Activated naive CD4-positive, alpha-beta T cell treated with anti-CD3 and anti-CD28 coated beads, Interleukin-2, amount 50 U/mL, for 24 hours (primary cell): ENCODE measurements around the gene RAB3C.

Source experiments
- H3K27ac Mint-ChIP-seq: one replicate; pipeline ENCODE4 v1.8.0; 2021; ENCODE audit warnings: mild to moderate bottlenecking, mixed read lengths
- H3K27me3 Mint-ChIP-seq: one replicate; pipeline ENCODE4 v1.8.0; 2021; ENCODE audit warnings: mixed read lengths
- H3K36me3 Mint-ChIP-seq: one replicate; pipeline ENCODE4 v1.8.0; 2021; ENCODE audit warnings: mixed read lengths
- H3K4me1 Mint-ChIP-seq: one replicate; pipeline ENCODE4 v1.8.0; 2021; ENCODE audit warnings: mixed read lengths
- H3K4me3 Mint-ChIP-seq: one replicate; pipeline ENCODE4 v1.8.0; 2021; ENCODE audit warnings: mild to moderate bottlenecking, mixed read lengths
- H3K9me3 Mint-ChIP-seq: one replicate; pipeline ENCODE4 v1.8.0; 2021; ENCODE audit warnings: mixed read lengths

The RAB3C gene

DNA sequence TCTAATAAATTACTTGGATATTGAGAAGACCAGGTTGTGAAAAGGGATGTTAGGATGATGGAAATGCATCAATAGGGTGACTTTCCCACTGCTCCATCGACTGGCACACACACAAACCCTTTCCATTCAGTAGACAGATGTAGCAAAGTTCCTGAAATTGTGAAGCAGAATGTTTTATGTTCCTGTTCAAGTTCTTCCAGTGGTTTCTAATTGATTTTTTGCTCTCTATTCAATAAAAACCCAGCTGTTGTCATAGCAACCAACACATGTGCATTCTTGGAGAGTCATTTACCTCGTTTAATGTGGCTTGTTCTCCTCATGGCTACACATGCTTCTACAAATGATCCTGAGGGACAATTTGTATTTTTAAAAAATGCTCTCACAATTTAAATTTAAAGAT lies 244.6 kb downstream of the RAB3C start:
- Mint-ChIP-seq H3K9me3 (no peaks in the 10 kb centered on the region), H3K27ac (no peak overlapping the region), H3K27me3 (no peaks in the 10 kb centered on the region), H3K4me3 (no peak overlapping the region), H3K4me1 (no peaks in the 10 kb centered on the region), H3K36me3 (no peaks in the 10 kb centered on the region)

GRCh38 chr5:58828258-58828657 lies 245.4 kb downstream of the RAB3C start:
- Mint-ChIP-seq H3K4me3 (no peak overlapping the region), H3K36me3 (no peaks in the 10 kb centered on the region), H3K27ac (no peak overlapping the region), H3K4me1 (no peaks in the 10 kb centered on the region), H3K9me3 (no peaks in the 10 kb centered on the region), H3K27me3 (no peaks in the 10 kb centered on the region)

- peaks cover under 1% of the 10 kb centered on the region for H3K9me3 Mint-ChIP-seq
- H3K27ac Mint-ChIP-seq: no peak overlapping the region
- no peak overlapping the region for H3K4me3 Mint-ChIP-seq
- H3K27me3 Mint-ChIP-seq: peaks cover 2% of the 10 kb centered on the region
- H3K4me1 Mint-ChIP-seq: no peaks in the 10 kb centered on the region
- H3K36me3 Mint-ChIP-seq: no peaks in the 10 kb centered on the region
Observed at GRCh38 chr5:58834242-58835225, 251.7 kb downstream of the RAB3C start.

- Mint-ChIP-seq H3K36me3 (no peaks in the 10 kb centered on the region), H3K4me3 (no peak overlapping the region), H3K27me3 (peaks cover 4% of the 10 kb centered on the region), H3K4me1 (no peaks in the 10 kb centered on the region), H3K27ac (no peak overlapping the region), H3K9me3 (peaks cover 10% of the 10 kb centered on the region)
Observed at GRCh38 chr5:58836351-58836750, 253.5 kb downstream of the RAB3C start.

- H3K27ac Mint-ChIP-seq: no peak overlapping the region
Observed at GRCh38 chr5:58838729-58839128, 255.9 kb downstream of the RAB3C start.

DNA sequence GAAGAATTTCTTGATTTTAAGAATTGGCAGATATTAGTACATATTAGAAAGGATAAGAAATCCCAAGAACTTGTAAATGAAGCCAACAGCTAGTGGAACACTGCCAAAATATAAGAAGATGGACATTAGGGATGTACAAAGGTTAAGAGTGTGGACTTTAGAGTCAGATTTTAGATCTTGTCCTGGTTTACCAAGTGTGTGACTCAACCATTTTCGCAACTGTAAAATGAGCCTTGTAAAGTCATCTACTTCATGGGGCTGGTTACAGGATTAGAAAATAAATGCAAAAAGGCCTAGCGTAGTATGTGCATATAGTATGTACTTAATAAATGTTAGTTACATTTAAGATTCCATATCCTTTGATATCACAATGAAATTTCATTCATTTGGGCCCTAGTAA lies 260.0 kb downstream of the RAB3C start:
- Mint-ChIP-seq H3K4me1 (no peaks in the 10 kb centered on the region), H3K27ac (no peak overlapping the region), H3K27me3 (peaks cover 15% of the 10 kb centered on the region)

More at GRCh38 chr5:58838729-58839128, 255.9 kb downstream of the RAB3C start:
- peaks cover 10% of the 10 kb centered on the region for H3K9me3 Mint-ChIP-seq
- H3K27me3 Mint-ChIP-seq: peaks cover 8% of the 10 kb centered on the region
- H3K4me1 Mint-ChIP-seq: no peaks in the 10 kb centered on the region
- H3K4me3 Mint-ChIP-seq: no peak overlapping the region
- no peaks in the 10 kb centered on the region for H3K36me3 Mint-ChIP-seq

GRCh38 chr5:58844395-58844794 lies 261.5 kb downstream of the RAB3C start:
- Mint-ChIP-seq H3K9me3 (peaks cover 10% of the 10 kb centered on the region), H3K4me1 (no peaks in the 10 kb centered on the region)

More for the DNA sequence above, 260.0 kb downstream of the RAB3C start:
- no peaks in the 10 kb centered on the region for H3K36me3 Mint-ChIP-seq
- peaks cover 10% of the 10 kb centered on the region for H3K9me3 Mint-ChIP-seq
- no peak overlapping the region for H3K4me3 Mint-ChIP-seq

DNA sequence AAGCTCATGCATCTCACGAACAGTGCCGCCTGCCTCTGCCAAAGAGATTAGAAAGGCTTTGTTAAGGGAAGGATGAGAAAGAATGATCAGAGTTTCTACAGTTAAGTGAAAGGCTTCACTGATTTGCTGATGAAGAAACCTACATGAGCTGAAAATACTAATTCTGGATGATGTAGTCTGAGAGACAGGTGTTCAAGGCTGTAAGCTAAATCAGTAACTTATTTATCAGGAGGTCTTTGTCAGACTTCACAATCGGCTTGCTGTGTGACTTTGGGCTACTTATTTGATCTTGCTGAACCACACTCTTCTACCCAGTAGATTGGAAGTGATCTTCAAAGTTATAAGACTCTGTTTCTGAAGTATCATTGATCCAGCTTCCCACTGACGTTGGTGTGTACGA lies 264.2 kb downstream of the RAB3C start:
- Mint-ChIP-seq H3K4me1 (no peaks in the 10 kb centered on the region), H3K9me3 (no peaks in the 10 kb centered on the region), H3K36me3 (no peaks in the 10 kb centered on the region), H3K4me3 (no peak overlapping the region), H3K27ac (no peak overlapping the region), H3K27me3 (peaks cover 11% of the 10 kb centered on the region)

More at GRCh38 chr5:58844395-58844794, 261.5 kb downstream of the RAB3C start:
- Mint-ChIP-seq H3K27ac (no peak overlapping the region), H3K4me3 (no peak overlapping the region), H3K36me3 (no peaks in the 10 kb centered on the region), H3K27me3 (peaks cover 14% of the 10 kb centered on the region)

DNA sequence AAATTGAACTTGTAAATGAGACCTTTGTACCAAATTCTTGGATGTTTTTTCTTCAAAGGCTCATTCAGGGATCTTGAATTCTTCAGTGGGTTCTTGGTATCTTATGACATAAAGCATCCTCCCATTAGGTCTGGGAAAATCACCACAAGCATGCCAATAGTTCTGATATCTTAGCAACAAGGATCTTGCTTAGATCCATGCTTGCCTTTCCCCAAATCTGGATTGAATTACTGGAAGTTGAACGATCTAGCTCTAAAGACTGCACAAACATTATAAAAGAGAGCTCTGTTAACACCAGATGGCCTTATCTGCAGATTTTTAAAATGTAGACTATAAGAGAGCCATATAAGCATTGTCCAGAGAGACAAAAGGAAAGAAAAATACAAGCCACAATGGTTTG lies 266.3 kb downstream of the RAB3C start:
- no peak overlapping the region for H3K27ac Mint-ChIP-seq
- H3K27me3 Mint-ChIP-seq: peaks cover 5% of the 10 kb centered on the region
- H3K4me1 Mint-ChIP-seq: no peaks in the 10 kb centered on the region
- H3K4me3 Mint-ChIP-seq: no peak overlapping the region
- no peaks in the 10 kb centered on the region for H3K36me3 Mint-ChIP-seq
- H3K9me3 Mint-ChIP-seq: no peaks in the 10 kb centered on the region

DNA sequence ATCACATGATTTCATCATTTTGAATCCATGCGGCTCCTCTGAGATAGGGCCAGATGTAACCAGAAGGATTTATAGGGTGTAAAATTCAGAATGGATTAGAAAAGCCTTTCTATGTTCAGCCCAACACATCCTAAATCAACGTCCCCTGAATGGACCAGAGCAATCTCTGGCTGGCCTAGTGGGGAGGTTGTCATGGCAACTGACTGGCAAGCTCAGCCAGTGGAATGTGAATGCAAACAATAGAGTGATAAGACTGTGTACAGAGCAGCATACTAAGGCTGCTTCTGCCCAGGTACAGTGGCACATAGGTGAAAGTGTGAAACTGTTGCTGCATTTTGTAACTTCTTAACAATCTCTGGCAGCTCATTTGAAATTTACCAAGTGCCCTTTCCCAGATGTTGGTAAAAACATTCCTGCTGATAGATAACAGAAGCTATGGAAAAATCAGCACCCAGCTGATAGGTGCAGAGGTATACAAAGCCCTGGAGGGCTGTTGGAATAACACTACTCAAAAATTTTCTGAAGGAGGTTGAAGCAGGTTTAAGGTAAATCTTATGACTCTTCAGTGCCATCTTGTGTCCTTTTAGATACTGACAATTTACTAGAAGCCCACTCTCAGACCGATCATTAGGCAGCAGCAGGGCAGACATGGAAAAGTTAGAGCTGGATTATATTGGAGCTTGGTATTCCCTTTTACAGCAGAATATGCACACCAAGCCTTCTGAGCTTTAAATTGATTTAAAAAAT lies 267.2 kb downstream of the RAB3C start:
- Mint-ChIP-seq H3K9me3 (no peaks in the 10 kb centered on the region), H3K4me1 (no peaks in the 10 kb centered on the region), H3K27ac (no peak overlapping the region), H3K27me3 (peaks cover 5% of the 10 kb centered on the region), H3K36me3 (no peaks in the 10 kb centered on the region), H3K4me3 (no peak overlapping the region)

DNA sequence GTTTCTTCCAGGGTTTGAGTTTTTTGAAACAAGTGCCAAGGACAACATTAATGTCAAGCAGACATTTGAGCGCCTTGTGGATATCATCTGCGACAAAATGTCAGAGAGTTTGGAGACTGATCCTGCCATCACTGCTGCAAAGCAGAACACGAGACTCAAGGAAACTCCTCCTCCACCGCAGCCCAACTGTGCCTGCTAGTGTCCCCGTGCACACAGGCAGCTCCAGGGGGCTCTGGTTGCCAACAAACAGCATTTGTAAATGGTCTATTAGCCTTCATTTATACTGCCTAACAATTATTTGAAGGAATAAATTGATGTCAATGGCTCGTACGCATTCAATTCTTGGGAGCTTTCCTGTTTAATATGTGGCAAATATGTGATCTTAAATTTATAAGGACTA lies 268.3 kb downstream of the RAB3C start:
- no peak overlapping the region for H3K4me3 Mint-ChIP-seq
- H3K4me1 Mint-ChIP-seq: no peaks in the 10 kb centered on the region
- H3K27me3 Mint-ChIP-seq: peaks cover 5% of the 10 kb centered on the region
- H3K9me3 Mint-ChIP-seq: no peaks in the 10 kb centered on the region
- H3K27ac Mint-ChIP-seq: no peak overlapping the region
- H3K36me3 Mint-ChIP-seq: no peaks in the 10 kb centered on the region

DNA sequence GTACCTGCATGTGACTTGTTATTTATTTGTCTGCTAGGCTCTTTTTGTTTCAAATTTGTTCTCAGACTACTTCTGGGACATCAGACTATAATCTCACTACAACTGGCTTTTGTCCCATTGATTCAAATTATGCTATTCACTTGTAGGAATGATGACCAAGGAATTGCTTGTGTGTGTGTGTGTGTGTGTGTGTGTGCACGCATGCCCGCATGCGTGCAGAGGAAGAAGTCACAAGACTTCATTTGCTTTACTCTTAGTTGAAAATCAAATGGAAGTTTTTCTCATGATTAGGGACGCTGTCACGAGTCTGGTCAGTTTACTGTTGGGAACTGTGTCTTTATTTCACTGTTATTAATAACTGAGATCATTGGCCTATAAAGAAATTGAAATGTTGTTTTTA lies 268.7 kb downstream of the RAB3C start:
- H3K36me3 Mint-ChIP-seq: no peaks in the 10 kb centered on the region
- H3K27me3 Mint-ChIP-seq: peaks cover 8% of the 10 kb centered on the region
- H3K4me3 Mint-ChIP-seq: no peak overlapping the region
- no peak overlapping the region for H3K27ac Mint-ChIP-seq
- H3K9me3 Mint-ChIP-seq: no peaks in the 10 kb centered on the region
- H3K4me1 Mint-ChIP-seq: no peaks in the 10 kb centered on the region

DNA sequence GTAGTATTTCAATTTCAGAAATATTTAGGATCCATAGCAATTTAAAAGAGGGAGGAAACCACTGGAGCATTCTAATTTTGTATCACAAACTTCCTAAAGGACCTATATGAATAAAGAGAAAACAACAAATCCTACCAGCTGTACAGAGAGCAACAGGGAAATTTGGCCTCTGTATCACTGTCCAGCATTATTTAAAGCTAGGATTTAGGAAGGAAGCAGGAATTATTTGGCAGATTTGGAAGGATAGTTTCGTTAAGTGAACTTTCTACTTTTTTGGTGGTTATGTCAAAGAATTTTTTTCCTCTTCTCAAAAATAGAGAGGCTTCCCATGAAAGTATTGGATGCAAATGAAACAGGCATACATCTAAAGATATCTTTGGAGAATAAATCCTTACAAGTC lies 269.7 kb downstream of the RAB3C start:
- Mint-ChIP-seq H3K4me1 (no peaks in the 10 kb centered on the region), H3K27me3 (peaks cover 6% of the 10 kb centered on the region), H3K36me3 (no peaks in the 10 kb centered on the region), H3K9me3 (no peaks in the 10 kb centered on the region), H3K27ac (no peak overlapping the region), H3K4me3 (no peak overlapping the region)

GRCh38 chr5:58854441-58854840 lies 271.6 kb downstream of the RAB3C start:
- H3K4me3 Mint-ChIP-seq: no peak overlapping the region

DNA sequence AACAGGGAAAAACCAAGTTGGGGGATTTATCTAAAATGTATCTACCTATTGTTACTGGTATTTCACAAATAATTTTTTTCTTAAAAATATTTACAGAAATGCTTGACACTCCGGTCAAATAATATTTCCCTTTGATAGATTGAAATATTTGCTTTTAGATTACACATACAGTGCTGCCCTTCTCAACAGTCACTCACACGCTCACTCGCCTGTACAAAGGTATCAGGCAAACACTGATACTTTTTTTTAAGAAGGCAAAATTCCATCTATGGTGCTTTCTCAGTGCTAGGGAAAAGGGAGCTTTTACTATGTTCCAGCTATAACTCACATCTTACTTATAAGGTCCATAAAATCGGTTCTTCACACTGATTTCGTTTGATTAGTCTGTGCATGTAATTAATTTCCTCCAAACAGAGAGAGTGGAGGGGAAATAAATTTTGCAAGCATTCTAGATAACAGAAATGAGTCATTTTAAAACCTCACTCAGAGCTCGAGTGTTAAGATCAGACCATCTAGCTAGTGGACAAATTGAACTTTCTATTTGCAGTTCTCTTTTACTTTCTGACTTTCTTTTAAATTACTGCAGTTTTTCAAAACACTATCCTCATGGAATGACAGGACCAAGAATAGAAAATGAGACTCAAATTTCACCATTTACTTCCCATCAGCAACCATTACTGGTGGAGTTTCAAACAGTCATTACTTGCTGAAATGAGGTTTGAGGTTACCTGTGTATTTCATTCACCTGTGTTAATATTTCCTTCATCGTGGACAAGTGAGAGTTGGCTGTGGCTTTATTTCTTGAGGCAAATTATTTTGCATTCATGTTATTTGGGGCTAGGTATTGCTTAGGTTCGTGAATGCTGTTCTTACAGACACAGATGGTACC lies 273.2 kb downstream of the RAB3C start:
- peaks cover 16% of the 10 kb centered on the region for H3K27me3 Mint-ChIP-seq
- no peak overlapping the region for H3K4me3 Mint-ChIP-seq
- no peaks in the 10 kb centered on the region for H3K9me3 Mint-ChIP-seq
- H3K36me3 Mint-ChIP-seq: no peaks in the 10 kb centered on the region
- no peaks in the 10 kb centered on the region for H3K4me1 Mint-ChIP-seq
- H3K27ac Mint-ChIP-seq: no peak overlapping the region

More at GRCh38 chr5:58854441-58854840, 271.6 kb downstream of the RAB3C start:
- Mint-ChIP-seq H3K27ac (no peak overlapping the region), H3K36me3 (no peaks in the 10 kb centered on the region), H3K9me3 (no peaks in the 10 kb centered on the region), H3K27me3 (peaks cover 11% of the 10 kb centered on the region), H3K4me1 (no peaks in the 10 kb centered on the region)
